Measurements from ENCODE around the gene SOWAHC. TPM values are rescaled to one million over a fixed set of nuclear protein-coding genes. Genes with fewer than 3 reads are reported as not detected.
"Not testable (repeated sequence)": the region's sequence is repeated elsewhere in the genome, so short reads cannot be mapped to it uniquely, and the experiment has no call there.

Gene SOWAHC
- total RNA-seq, 1 donor from 2014 or later: 20.8 TPM

- Histone ChIP-seq H3K27ac (no peak overlapping the region), H3K9me3 (no peaks in the 10 kb centered on the region), H3K4me3 (no peak overlapping the region), H3K27me3 (no peaks in the 10 kb centered on the region), H3K36me3 (peaks cover 0 to 5% of the 10 kb centered on the region in 2 donors), H3K4me1 (no peaks in the 10 kb centered on the region)
- intact Hi-C loops (cut with DNase I): no loop called here
- TF ChIP-seq, protein P1, sequence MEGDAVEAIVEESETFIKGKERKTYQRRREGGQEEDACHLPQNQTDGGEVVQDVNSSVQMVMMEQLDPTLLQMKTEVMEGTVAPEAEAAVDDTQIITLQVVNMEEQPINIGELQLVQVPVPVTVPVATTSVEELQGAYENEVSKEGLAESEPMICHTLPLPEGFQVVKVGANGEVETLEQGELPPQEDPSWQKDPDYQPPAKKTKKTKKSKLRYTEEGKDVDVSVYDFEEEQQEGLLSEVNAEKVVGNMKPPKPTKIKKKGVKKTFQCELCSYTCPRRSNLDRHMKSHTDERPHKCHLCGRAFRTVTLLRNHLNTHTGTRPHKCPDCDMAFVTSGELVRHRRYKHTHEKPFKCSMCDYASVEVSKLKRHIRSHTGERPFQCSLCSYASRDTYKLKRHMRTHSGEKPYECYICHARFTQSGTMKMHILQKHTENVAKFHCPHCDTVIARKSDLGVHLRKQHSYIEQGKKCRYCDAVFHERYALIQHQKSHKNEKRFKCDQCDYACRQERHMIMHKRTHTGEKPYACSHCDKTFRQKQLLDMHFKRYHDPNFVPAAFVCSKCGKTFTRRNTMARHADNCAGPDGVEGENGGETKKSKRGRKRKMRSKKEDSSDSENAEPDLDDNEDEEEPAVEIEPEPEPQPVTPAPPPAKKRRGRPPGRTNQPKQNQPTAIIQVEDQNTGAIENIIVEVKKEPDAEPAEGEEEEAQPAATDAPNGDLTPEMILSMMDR (IDR thresholded peaks at IDR 0.05): no peak
- no peak for DNase-seq (ENCODE audit: low spot score in 2 of 2)
These were observed 9.1 kb downstream of the SOWAHC start for GRCh38 chr2:109623297-109623696.

- no peak for DNase-seq (ENCODE audit: low spot score in 2 of 2)
- H3K27me3 ChIP-seq: no peaks in the 10 kb centered on the region
- intact Hi-C loops (cut with DNase I): no loop called here
- no peak overlapping the region for H3K4me3 ChIP-seq
- H3K36me3 ChIP-seq: peaks cover 0 to 3% of the 10 kb centered on the region in 2 donors
- H3K9me3 ChIP-seq: no peaks in the 10 kb centered on the region
- TF ChIP-seq, protein P1 (IDR thresholded peaks at IDR 0.05): no peak
- no peak overlapping the region for H3K27ac ChIP-seq
- H3K4me1 ChIP-seq: no peaks in the 10 kb centered on the region
These were observed 9.8 kb downstream of the SOWAHC start for GRCh38 chr2:109623923-109624322.

DNA sequence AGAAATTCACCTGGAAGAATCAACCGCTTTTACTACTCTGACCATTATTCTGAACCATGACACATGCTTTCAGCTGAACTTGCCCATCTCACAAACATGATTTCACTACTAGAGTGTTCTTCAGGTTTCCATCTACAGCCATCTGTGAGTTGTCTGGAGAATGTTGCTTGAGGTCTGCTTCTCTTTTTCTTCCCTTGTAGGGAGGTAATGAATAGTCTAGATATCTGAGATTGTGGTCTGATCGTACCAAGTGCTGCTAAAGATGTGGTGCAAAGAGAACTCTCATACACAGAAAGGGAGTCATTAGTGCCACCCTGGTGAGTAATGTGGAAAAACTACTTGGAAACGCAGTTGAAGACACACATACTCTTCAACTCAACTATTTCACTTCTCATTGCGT, 10.2 kb downstream of the SOWAHC start:
- DNase-seq (ENCODE audit: low spot score in 2 of 2): no peak
- H3K36me3 ChIP-seq: no peaks in the 10 kb centered on the region
- H3K4me1 ChIP-seq: no peaks in the 10 kb centered on the region
- no peaks in the 10 kb centered on the region for H3K9me3 ChIP-seq
- no peak overlapping the region for H3K4me3 ChIP-seq
- H3K27me3 ChIP-seq: no peaks in the 10 kb centered on the region
- intact Hi-C loops (cut with DNase I): no loop called here
- TF ChIP-seq, protein P1 (IDR thresholded peaks at IDR 0.05): no peak
- H3K27ac ChIP-seq: no peak overlapping the region

- H3K9me3 ChIP-seq; H3K36me3 ChIP-seq; H3K27ac ChIP-seq; H3K27me3 ChIP-seq; DNase-seq (ENCODE audit: low spot score in 2 of 2); H3K4me1 ChIP-seq; H3K4me3 ChIP-seq; intact Hi-C loops (cut with DNase I): not testable (repeated sequence)
These were observed 14.2 kb downstream of the SOWAHC start for GRCh38 chr2:109628321-109628720.

- no peaks in the 10 kb centered on the region for H3K9me3 ChIP-seq
- H3K4me1 ChIP-seq: no peaks in the 10 kb centered on the region
- DNase-seq (ENCODE audit: low spot score in 2 of 2): no peak
- no peaks in the 10 kb centered on the region for H3K27me3 ChIP-seq
- no peaks in the 10 kb centered on the region for H3K36me3 ChIP-seq
- no peak overlapping the region for H3K27ac ChIP-seq
- TF ChIP-seq, protein P1 (IDR thresholded peaks at IDR 0.05): no peak
- H3K4me3 ChIP-seq: no peak overlapping the region
- intact Hi-C loops (cut with DNase I): no loop called here
These were observed 15.7 kb downstream of the SOWAHC start for GRCh38 chr2:109629867-109630266.

DNA sequence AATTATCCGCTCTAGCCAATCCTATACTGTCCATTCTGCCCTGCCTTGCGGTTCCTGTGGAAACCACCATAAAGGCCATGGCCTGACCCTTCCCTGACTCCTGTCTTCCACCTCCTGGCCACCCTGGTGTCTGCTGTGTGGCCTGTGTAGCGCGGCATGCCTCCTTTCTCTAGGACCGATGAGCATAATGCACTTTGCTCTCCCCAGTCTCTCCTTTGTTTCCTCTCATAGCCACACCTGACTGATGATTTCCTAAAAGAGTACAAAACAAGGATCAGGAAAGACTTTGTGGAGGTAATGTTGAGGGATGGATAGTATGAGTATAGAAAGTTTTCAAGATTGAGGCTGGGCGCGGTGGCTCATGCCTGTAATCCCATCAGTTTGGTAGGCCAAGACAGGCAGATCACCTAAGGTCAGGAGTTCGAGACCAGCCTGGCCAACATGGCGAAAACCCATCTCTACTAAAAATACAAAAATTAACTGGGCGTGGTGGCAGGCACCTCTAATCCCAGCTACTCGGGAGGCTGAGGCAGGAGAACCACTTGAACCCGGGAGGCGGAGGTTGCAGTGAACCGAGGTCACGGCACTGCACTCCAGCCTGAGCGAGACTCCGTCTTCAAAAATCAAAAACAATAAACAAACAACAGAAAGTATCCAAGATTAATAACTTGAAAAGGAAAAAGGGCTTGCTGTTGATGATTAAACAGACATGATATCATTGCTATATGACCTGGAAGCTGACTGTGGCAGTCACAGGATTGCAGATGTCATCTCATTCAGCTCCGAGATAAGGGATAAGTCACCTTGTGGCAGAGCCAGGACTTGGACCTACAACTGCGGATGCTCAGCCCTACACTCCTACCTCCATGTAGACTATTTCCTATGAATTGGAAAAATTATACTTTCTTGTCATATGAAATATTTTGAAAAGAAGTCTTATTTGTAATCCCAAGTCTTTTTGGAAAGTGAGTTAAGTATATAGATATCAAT, 16.6 kb downstream of the SOWAHC start:
- Histone ChIP-seq H3K4me1 (no peaks in the 10 kb centered on the region), H3K9me3 (no peaks in the 10 kb centered on the region), H3K36me3 (no peaks in the 10 kb centered on the region), H3K4me3 (no peak overlapping the region), H3K27ac (no peak overlapping the region), H3K27me3 (no peaks in the 10 kb centered on the region)
- TF ChIP-seq, protein P1 (IDR thresholded peaks at IDR 0.05): no peak
- no peak for DNase-seq (ENCODE audit: low spot score in 2 of 2)
- intact Hi-C loops (cut with DNase I): no loop called here

Measured in ascending aorta (tissue), 2 donors.